Prostate gland (tissue), 2 donors: Measurements from ENCODE around the gene SH2D7.

ENCODE experiments used
- POLR2A ChIP-seq: fragments of 450-650 bp; IDR thresholded peaks from one replicate; pipeline ENCODE4 v1.6.1; 2016; ENCODE audit warnings: antibody characterized with exemption, mild to moderate bottlenecking
- TF ChIP-seq, protein P1 (sequence below), 4 experiments: fragments of 200-600 bp in 2 of 4; fragments of 450-650 bp in 2 of 4; sonication (generic) in 2 of 4; IDR thresholded peaks; 1 replicate in 3 of 4; 2 replicates in 1 of 4; pipeline ENCODE4 v1.5.1; 2016 to 2019; ENCODE audit warnings: antibody characterized with exemption in 4 of 4, mild to moderate bottlenecking in 2 of 4, moderate library complexity in 2 of 4

GRCh38 chr15:78109156-78109555 is 16.8 kb downstream of the SH2D7 start:
- TF ChIP-seq, protein P1, sequence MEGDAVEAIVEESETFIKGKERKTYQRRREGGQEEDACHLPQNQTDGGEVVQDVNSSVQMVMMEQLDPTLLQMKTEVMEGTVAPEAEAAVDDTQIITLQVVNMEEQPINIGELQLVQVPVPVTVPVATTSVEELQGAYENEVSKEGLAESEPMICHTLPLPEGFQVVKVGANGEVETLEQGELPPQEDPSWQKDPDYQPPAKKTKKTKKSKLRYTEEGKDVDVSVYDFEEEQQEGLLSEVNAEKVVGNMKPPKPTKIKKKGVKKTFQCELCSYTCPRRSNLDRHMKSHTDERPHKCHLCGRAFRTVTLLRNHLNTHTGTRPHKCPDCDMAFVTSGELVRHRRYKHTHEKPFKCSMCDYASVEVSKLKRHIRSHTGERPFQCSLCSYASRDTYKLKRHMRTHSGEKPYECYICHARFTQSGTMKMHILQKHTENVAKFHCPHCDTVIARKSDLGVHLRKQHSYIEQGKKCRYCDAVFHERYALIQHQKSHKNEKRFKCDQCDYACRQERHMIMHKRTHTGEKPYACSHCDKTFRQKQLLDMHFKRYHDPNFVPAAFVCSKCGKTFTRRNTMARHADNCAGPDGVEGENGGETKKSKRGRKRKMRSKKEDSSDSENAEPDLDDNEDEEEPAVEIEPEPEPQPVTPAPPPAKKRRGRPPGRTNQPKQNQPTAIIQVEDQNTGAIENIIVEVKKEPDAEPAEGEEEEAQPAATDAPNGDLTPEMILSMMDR (IDR thresholded peaks at IDR 0.05) = no peak
- no peak for TF ChIP-seq POLR2A
